ENCODE measurements around the gene MBTD1. TPM values are rescaled to one million over a fixed set of nuclear protein-coding genes. Genes with fewer than 3 reads are reported as not detected.

The MBTD1 gene
- total and polyA plus RNA-seq, 2 experiments from 2014 or later, result 1.6 to 4.8 TPM

DNA sequence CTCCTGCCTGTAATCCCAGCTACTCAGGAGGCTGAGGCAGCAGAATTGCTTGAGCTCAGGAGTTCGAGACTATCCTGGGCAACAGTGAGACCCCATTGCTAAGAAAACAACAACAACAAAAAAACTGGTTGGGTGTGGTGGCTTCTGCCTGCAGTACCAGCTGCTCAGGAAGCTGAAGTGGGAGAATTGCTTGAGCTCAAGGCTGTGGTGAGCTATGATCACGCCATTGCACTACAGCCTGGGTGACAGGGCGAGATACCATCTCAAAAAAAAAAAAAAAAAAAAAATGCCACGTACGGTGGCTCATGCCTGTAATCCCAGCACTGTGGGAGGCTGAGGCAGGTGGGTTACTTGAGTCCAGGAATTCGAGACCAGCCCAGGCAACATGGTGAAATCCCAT lies 59.6 kb downstream of the MBTD1 start:
- H3K4me1 ChIP-seq (ENCODE audit: insufficient read depth), result no peaks in the 10 kb centered on the region
- no peaks in the 10 kb centered on the region for H3K9me2 ChIP-seq (ENCODE audit: insufficient read depth)
- H3K27me3 ChIP-seq (replicated peaks; ENCODE audit: insufficient read depth), result no peaks in the 10 kb centered on the region
- peaks cover 51% of the 10 kb centered on the region for H3K36me3 ChIP-seq (ENCODE audit: low read depth)
- no peaks in the 10 kb centered on the region; the same call in 1 of the 2 replicates for H4K20me1 ChIP-seq (ENCODE audit: insufficient read depth)
- H3K4me2 ChIP-seq (ENCODE audit: unreplicated experiment), result no peak overlapping the region
- WGBS, 2 experiments (ENCODE audit: low coverage in 1 of 2, low lambda C conversion rate in 2 of 2, missing lambda C conversion rate in 2 of 2), result 92 to 97% methylated on average over 6 of the region's 6 CpGs
- no peak for TF ChIP-seq EZH2 (IDR thresholded peaks at IDR 0.05; ENCODE audit: insufficient read depth, poor library complexity, severe bottlenecking)
- TF ChIP-seq EZH2phosphoT487 (IDR thresholded peaks at IDR 0.05; ENCODE audit: insufficient read depth, low read depth), result no peak
- no peak overlapping the region for H2AFZ ChIP-seq
- no peak overlapping the region for H3K4me3 ChIP-seq
- no peaks in the 10 kb centered on the region for H3K79me2 ChIP-seq (ENCODE audit: insufficient read depth)
- no peaks in the 10 kb centered on the region for H3K9me3 ChIP-seq (ENCODE audit: low read depth)
- H3F3A ChIP-seq (ENCODE audit: insufficient read depth), result no peaks in the 10 kb centered on the region
- no peak for DNase-seq
- H3K27ac ChIP-seq, result no peak overlapping the region
- no peak overlapping the region for H3K9ac ChIP-seq
- in situ Hi-C loops (cut with MboI), result no loop called here

GRCh38 chr17:51197754-51198153 lies 62.1 kb downstream of the MBTD1 start:
- DNase-seq, result no peak
- Histone ChIP-seq H3K27me3 (replicated peaks; ENCODE audit: insufficient read depth) (no peaks in the 10 kb centered on the region), H3K4me3 (no peak overlapping the region), H3K9me2 (ENCODE audit: insufficient read depth) (no peaks in the 10 kb centered on the region), H2AFZ (no peak overlapping the region), H3K27ac (no peak overlapping the region), H4K20me1 (ENCODE audit: insufficient read depth) (no peaks in the 10 kb centered on the region), H3K4me1 (ENCODE audit: insufficient read depth) (no peaks in the 10 kb centered on the region), H3K4me2 (ENCODE audit: unreplicated experiment) (no peak overlapping the region), H3K9ac (no peak overlapping the region), H3K79me2 (ENCODE audit: insufficient read depth) (no peaks in the 10 kb centered on the region), H3K36me3 (ENCODE audit: low read depth) (peaks cover 41% of the 10 kb centered on the region), H3K9me3 (ENCODE audit: low read depth) (no peaks in the 10 kb centered on the region), H3F3A (ENCODE audit: insufficient read depth) (no peaks in the 10 kb centered on the region)
- in situ Hi-C loops (cut with MboI), result no loop called here
- WGBS, 2 experiments (ENCODE audit: low coverage in 1 of 2, low lambda C conversion rate in 2 of 2, missing lambda C conversion rate in 2 of 2), result 97% methylated on average over 3 of the region's 4 CpGs
- no peak for TF ChIP-seq EZH2 (IDR thresholded peaks at IDR 0.05; ENCODE audit: insufficient read depth, poor library complexity, severe bottlenecking)
- TF ChIP-seq EZH2phosphoT487 (IDR thresholded peaks at IDR 0.05; ENCODE audit: insufficient read depth, low read depth), result no peak

DNA sequence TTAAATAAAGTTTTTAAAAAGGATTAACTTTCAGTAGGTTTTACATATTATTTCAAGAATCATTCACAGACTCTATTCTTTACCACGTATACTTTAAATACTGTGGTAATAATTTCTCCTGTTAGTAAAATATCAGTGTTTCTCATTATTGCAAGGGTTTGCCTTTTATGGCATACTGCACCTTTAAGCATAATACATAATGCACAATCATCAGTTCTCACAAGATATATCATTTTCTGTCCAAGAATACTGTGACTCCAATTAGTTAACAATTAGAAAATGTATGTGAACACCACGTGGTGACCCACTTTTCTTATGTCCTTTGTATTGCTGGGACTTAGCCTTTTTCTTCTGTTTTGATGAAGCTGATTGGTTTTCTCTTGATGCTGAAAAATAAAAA lies 68.0 kb downstream of the MBTD1 start:
- peaks cover 30% of the 10 kb centered on the region for H3K36me3 ChIP-seq (ENCODE audit: low read depth)

DNA sequence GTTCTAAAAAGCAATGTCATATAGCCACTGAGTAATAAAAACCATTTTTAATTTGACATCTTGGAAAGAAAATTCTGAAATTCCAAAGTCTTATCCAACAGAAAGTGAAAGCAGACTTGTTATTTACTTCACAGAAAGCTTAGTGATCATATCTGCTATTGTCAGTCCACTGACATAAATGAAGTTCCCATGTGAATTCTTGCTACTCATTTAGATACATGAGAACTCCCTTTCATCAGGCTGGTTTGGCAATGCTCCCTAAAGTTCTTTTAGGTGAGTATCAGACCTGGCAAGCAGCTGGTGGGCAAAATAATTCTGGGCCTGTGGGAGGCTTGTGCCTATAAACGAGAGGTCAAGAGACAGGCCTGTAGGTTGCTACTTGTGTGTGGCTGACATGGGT lies 70.2 kb downstream of the MBTD1 start:
- Histone ChIP-seq H4K20me1 (ENCODE audit: insufficient read depth) (peaks cover 3% of the 10 kb centered on the region; the same call in 1 of the 2 replicates), H3K27me3 (replicated peaks; ENCODE audit: insufficient read depth) (no peaks in the 10 kb centered on the region), H3K9me2 (ENCODE audit: insufficient read depth) (no peaks in the 10 kb centered on the region), H3K9me3 (ENCODE audit: low read depth) (no peaks in the 10 kb centered on the region), H3F3A (ENCODE audit: insufficient read depth) (peaks cover 6% of the 10 kb centered on the region; the same call in 1 of the 2 replicates), H2AFZ (no peak overlapping the region), H3K79me2 (ENCODE audit: insufficient read depth) (no peaks in the 10 kb centered on the region), H3K4me1 (ENCODE audit: insufficient read depth) (no peaks in the 10 kb centered on the region), H3K4me3 (no peak overlapping the region), H3K27ac (no peak overlapping the region), H3K36me3 (ENCODE audit: low read depth) (peaks cover 33% of the 10 kb centered on the region), H3K9ac (no peak overlapping the region), H3K4me2 (ENCODE audit: unreplicated experiment) (no peak overlapping the region)
- in situ Hi-C loops (cut with MboI), result no loop called here
- WGBS, 2 experiments (ENCODE audit: low coverage in 1 of 2, low lambda C conversion rate in 2 of 2, missing lambda C conversion rate in 2 of 2), result 33 to 53% methylated on average over 1 of the region's 1 CpG
- no peak for TF ChIP-seq EZH2phosphoT487 (IDR thresholded peaks at IDR 0.05; ENCODE audit: insufficient read depth, low read depth)
- DNase-seq, result no peak

More for the DNA sequence above, 68.0 kb downstream of the MBTD1 start:
- no peak overlapping the region for H3K4me3 ChIP-seq
- H3K79me2 ChIP-seq (ENCODE audit: insufficient read depth), result no peaks in the 10 kb centered on the region
- H3K9me3 ChIP-seq (ENCODE audit: low read depth), result no peaks in the 10 kb centered on the region
- no peaks in the 10 kb centered on the region for H3K4me1 ChIP-seq (ENCODE audit: insufficient read depth)
- no peaks in the 10 kb centered on the region for H3K27me3 ChIP-seq (replicated peaks; ENCODE audit: insufficient read depth)
- H3K9ac ChIP-seq, result no peak overlapping the region
- in situ Hi-C loops (cut with MboI), result no loop called here
- H3K4me2 ChIP-seq (ENCODE audit: unreplicated experiment), result no peak overlapping the region
- DNase-seq, result no peak
- H3K27ac ChIP-seq, result no peak overlapping the region
- no peaks in the 10 kb centered on the region for H3F3A ChIP-seq (ENCODE audit: insufficient read depth)
- H4K20me1 ChIP-seq (ENCODE audit: insufficient read depth), result peaks cover 3% of the 10 kb centered on the region; the same call in 1 of the 2 replicates
- no peak overlapping the region for H2AFZ ChIP-seq
- H3K9me2 ChIP-seq (ENCODE audit: insufficient read depth), result no peaks in the 10 kb centered on the region
- TF ChIP-seq EZH2 (IDR thresholded peaks at IDR 0.05; ENCODE audit: insufficient read depth, poor library complexity, severe bottlenecking) (no peak), EZH2phosphoT487 (IDR thresholded peaks at IDR 0.05; ENCODE audit: insufficient read depth, low read depth) (no peak)
- 66 to 72% methylated on average over 2 of the region's 2 CpGs for WGBS, 2 experiments (ENCODE audit: low coverage in 1 of 2, low lambda C conversion rate in 2 of 2, missing lambda C conversion rate in 2 of 2)

- Histone ChIP-seq H3K4me1 (ENCODE audit: insufficient read depth) (no peaks in the 10 kb centered on the region), H3K9ac (no peak overlapping the region), H3K27ac (no peak overlapping the region), H3K9me2 (ENCODE audit: insufficient read depth) (no peaks in the 10 kb centered on the region), H3K4me3 (no peak overlapping the region), H3K4me2 (ENCODE audit: unreplicated experiment) (no peak overlapping the region), H2AFZ (no peak overlapping the region), H4K20me1 (ENCODE audit: insufficient read depth) (peaks cover 3% of the 10 kb centered on the region; the same call in 1 of the 2 replicates), H3K36me3 (ENCODE audit: low read depth) (peaks cover 37% of the 10 kb centered on the region), H3K9me3 (ENCODE audit: low read depth) (no peaks in the 10 kb centered on the region), H3K27me3 (replicated peaks; ENCODE audit: insufficient read depth) (no peaks in the 10 kb centered on the region), H3F3A (ENCODE audit: insufficient read depth) (peaks cover 6% of the 10 kb centered on the region; the same call in 1 of the 2 replicates), H3K79me2 (ENCODE audit: insufficient read depth) (no peaks in the 10 kb centered on the region)
- in situ Hi-C loops (cut with MboI), result no loop called here
- TF ChIP-seq EZH2phosphoT487 (IDR thresholded peaks at IDR 0.05; ENCODE audit: insufficient read depth, low read depth) (no peak), EZH2 (IDR thresholded peaks at IDR 0.05; ENCODE audit: insufficient read depth, poor library complexity, severe bottlenecking) (no peak)
- no peak for DNase-seq
These were observed 70.7 kb downstream of the MBTD1 start for GRCh38 chr17:51189162-51189561.
